Suppressor macrophage treated with lipopolysaccharide for 1 hour (primary cell): Measurements from ENCODE around the gene OSBPL10.

Experiments used
- DNase-seq, 3 donors: peaks; one replicate each; pipeline ENCODE4 v3.0.0-alpha.2; 2020 to 2022

Gene OSBPL10

GRCh38 chr3:31645256-31645655 is 335.8 kb downstream of the OSBPL10 start:
- no peak for DNase-seq

- no peak for DNase-seq
Measured at GRCh38 chr3:31639828-31640227, 341.2 kb downstream of the OSBPL10 start.

GRCh38 chr3:31636694-31637442 is 344.2 kb downstream of the OSBPL10 start:
- no peak for DNase-seq

GRCh38 chr3:31636049-31636448 is 345.0 kb downstream of the OSBPL10 start:
- DNase-seq, result no peak

GRCh38 chr3:31635545-31635944 is 345.5 kb downstream of the OSBPL10 start:
- no peak for DNase-seq

GRCh38 chr3:31634476-31634875 is 346.6 kb downstream of the OSBPL10 start:
- DNase-seq, result no peak

- DNase-seq, result peak; percentile 6 to 34 (median 34)
Measured at GRCh38 chr3:31629054-31629453, 352.0 kb downstream of the OSBPL10 start.

GRCh38 chr3:31625358-31625757 is 355.7 kb downstream of the OSBPL10 start:
- DNase-seq, result no peak

GRCh38 chr3:31624083-31624709 is 356.9 kb downstream of the OSBPL10 start:
- no peak for DNase-seq

GRCh38 chr3:31622636-31623288 is 358.3 kb downstream of the OSBPL10 start:
- no peak for DNase-seq

GRCh38 chr3:31621314-31621713 is 359.7 kb downstream of the OSBPL10 start:
- no peak for DNase-seq

- DNase-seq, result no peak
Measured at GRCh38 chr3:31620656-31621055, 360.4 kb downstream of the OSBPL10 start.

GRCh38 chr3:31616711-31617110 is 364.4 kb downstream of the OSBPL10 start:
- DNase-seq, result no peak

GRCh38 chr3:31615071-31615875 is 365.8 kb downstream of the OSBPL10 start:
- DNase-seq, result no peak

GRCh38 chr3:31614162-31614921 is 366.7 kb downstream of the OSBPL10 start:
- DNase-seq, result no peak

GRCh38 chr3:31613654-31614053 is 367.4 kb downstream of the OSBPL10 start:
- DNase-seq, result no peak

GRCh38 chr3:31613177-31613576 is 367.9 kb downstream of the OSBPL10 start:
- no peak for DNase-seq
